GM21528 (cell line): Measurements from ENCODE around the gene RAB7A.

ENCODE experiments used
- ATAC-seq: cut with Tn5 transposase; IDR thresholded peaks from one replicate; pipeline ENCODE4 v1.9.1; 2021; ENCODE audit warnings: mild to moderate bottlenecking, moderate library complexity; ENCODE audit not compliant: unreplicated experiment, low FRiP score

Gene RAB7A

DNA sequence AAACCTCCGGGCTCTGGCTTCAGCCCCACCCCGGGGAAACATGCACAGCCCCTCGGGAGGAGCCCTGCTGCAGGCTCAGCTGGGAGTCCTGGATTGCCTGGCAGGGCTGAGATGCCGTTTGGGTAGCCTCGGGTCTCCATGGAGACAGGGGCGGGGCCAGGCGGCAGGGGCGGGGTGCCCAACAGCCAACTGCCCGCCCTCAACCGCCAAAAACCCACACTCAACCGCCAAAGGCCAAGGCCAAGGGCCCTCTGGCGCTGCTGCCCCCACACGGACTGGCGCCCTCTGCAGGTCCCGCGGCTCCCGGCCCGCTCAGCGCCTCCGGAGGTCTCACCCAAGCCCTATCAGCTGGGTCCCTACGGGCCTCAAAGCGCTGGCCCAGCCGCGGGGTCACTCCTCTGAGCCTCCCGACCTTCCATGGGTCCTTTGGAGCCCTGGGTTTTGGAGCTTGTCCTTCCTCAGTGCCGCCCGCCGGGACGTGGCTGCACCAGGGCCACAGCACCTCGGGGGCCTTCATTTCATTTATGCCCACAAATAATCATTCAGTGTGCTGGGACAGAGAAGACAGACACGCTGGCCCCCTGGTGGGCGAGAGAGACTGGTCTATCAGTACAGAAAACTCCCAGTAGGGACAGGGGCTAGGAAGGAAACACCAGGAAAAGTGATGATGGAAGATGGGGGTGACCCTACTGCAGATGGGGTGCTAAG lies 119.9 kb downstream of the RAB7A start:
- ATAC-seq = peak; percentile 60

DNA sequence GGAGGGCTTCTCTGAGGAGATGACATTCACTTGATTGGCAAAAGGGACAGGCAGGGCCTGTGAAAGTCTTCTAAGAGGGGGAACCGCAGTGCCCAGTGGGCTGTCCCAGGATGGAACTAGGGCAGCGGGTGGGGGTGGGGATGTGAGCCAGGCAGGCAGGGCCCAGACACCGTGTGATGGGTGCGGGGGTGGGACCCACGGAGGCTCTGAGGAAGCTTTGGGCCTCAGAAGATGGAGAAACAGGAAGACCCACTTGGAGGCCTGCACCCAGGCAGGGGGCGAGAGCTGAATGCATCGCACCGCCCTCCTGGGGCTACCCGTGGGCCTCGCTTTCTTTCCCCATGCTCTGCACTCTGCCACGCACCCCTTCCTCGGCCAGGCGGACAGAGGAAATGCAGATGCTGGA lies 120.5 kb downstream of the RAB7A start:
- ATAC-seq = no peak

DNA sequence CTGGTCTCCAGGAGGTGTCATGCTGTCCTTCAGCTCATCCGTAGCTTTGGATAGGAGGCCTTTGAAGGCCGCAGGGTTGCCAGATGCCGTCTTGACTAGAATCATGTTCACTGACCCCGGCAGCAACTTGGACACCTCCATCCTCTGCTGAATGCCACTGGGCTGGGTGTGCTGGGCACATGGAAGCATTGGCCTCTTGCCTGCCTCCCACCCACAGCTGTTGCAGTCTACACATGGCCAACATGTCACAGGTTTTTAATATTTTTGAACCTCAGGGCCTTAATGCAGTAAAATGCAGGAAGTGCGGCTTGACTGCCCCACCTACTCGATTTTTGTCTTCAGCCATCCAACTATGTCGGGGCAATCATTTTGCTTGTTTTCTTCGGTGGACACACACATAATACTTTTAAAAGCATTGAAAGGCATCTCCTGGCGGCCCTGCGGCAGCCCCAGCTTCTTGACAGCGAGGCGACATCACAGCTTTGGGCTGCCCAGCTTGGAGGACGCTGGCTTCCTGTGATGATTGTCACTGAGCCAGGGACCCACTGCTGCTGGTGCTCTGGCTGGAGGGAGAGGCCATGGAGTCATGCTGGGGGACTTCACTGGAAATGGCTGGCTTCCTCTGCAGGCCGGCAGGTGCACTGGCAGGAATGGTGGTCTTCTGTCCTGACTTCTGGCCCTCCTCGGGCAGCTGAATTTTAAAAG lies 121.8 kb downstream of the RAB7A start:
- ATAC-seq = no peak

DNA sequence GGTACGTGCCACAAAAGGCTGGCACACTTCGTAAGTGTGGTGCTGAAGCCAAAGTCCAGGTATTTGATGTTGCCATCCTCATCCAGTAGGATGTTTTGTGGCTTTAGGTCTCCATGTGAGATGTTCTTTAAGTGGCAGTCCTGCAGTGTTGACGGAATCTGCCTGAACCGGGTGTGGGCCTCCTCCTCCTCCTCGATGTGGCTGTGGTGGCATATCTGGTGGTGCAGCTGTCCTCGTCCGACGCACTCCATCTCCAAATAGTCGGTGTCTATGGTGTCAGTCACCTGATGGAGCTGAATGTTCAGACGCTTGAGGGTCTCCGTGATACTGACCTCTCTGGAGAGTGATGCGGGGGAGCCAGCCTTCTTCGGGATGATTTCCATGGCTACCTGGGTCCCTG lies 123.0 kb downstream of the RAB7A start:
- no peak for ATAC-seq

DNA sequence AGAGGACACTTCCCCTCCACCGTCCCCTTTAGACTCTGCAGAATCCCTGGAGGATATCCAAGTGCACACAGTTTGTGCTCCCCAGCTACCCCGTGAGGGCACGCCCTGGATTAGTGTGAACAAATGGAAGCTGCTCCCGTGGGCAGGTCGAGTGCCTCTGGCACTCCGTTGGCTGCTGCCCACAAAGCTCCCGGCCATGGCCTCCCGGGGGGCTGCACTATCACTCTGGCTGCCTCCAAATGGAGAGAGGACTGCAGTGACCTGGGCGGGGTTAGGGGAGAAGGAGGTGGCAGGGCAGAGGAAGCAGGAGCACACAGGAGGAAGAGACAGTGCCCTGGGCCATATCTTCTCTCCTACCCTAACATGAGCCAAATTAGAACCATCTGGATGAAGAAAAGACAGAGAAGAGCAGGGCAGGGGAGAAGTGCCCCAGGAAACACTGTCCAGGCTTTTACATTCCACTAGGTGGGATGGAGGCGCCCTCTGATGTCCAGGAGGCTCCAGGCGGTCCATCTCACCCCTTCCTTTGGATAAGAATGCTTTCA lies 124.0 kb downstream of the RAB7A start:
- ATAC-seq = no peak

DNA sequence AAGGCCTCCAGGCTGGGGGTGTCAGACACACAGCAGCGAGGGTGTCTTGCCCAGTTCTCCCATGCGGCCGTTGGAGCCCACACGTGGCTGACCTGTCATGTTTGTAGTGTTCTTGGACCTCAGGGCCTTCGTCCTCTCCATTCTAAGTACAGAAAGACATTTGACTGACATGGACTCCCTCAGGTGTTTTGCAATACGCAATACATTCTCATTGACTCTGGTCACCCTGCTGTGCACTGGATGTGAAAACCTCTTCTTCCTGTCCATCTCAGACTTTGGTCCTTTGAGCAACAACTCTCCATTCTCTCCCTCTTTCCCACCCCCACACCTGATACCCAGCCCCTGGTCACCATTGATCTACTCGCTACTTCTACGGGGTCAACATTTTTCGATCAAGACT lies 124.6 kb downstream of the RAB7A start:
- ATAC-seq = no peak

DNA sequence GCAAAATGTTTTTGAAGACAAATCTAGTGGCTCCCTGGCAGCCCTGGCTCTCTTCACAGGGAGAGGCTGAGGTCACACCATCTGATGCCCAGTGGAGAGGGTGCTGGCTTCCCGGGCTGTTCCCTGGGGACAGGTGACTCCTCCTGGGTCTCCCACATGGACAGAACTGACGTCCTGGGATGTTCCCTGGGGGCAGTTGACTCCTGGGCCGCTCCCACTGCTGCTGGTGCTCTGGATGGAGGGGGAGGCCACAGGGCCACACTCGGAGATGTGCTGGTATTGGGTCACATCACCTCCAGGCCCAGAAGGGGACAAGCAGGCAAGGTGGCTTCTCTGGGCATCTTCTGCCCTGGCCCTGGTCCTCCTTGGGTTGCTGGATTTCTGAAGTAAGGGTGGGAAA lies 125.6 kb downstream of the RAB7A start:
- no peak for ATAC-seq

DNA sequence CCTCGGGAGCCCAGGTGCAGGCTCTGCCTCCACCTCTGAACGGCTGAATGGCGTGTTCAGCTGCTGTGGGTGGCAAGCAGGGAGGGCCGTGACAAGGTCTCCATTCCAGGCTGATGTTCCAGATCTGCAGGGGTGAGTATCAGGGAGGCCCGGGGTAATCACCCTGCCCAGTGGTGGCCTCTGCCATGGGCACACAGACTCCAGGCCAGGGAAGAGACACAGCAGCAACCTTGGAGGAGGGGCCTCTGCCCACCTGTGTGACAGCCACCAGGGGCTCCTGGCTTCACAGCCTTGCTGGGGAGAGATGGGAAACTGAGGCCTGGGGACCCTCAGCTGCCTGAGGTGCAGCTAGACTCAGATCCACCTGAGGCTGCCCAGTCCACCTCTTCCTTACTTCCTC lies 127.8 kb downstream of the RAB7A start:
- no peak for ATAC-seq

DNA sequence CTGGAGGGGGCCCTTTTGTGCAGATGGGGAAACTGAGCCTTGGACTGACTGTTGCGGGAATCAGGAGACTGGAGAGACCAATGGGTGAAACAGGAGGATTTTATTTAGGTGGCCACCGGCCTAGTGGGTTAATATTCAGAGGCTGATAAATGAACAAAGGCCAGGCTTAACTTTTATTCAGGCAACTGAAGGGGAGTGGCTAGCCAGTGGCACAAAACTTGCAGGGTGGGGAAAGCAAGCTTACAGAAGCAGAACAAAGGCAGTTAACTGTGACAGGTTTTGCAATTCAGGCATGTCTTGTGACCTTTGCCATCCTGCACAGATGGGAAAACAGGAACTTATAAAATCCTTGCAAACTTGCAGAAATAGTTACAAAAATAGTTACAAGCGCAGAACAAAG lies 128.5 kb downstream of the RAB7A start:
- ATAC-seq = no peak

DNA sequence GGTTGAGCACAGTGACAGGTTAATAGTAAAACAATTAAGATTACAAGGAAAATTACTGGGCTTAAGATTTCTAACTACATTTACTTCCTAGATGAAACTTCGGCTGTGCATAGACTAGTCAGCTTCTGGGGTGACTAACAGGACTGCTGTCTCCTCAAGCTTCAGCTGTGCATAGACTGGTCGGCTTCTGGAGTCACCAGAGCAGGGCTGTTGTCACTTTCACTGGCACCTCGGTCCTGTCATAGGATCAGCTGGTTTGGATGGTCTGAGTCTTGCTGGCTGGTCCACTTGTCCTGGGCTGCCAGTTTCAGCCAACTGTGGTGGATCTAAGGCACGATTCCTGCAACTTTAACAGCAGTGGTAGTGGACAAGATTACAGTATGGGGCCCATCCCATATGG lies 129.6 kb downstream of the RAB7A start:
- ATAC-seq = no peak

DNA sequence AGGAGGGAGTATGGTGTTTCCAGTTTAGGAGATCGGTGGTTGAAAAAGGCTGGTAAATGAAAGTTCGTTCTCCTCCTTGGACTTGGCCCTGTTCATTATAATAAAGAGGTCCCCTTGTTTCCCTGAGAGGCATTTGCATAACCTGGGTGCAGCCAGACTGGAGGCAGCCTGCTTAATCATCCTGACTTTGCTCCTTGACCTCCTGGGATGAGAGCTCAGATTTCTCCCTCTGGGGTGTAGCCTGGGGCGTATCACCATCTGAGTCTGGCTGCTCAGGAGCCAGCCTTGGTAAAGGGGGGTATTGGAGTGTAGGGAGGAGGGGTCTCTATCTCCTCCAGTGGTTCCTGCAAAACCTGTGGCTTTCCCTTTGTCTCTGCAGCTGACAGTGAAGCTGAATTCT lies 132.2 kb downstream of the RAB7A start:
- ATAC-seq = no peak

DNA sequence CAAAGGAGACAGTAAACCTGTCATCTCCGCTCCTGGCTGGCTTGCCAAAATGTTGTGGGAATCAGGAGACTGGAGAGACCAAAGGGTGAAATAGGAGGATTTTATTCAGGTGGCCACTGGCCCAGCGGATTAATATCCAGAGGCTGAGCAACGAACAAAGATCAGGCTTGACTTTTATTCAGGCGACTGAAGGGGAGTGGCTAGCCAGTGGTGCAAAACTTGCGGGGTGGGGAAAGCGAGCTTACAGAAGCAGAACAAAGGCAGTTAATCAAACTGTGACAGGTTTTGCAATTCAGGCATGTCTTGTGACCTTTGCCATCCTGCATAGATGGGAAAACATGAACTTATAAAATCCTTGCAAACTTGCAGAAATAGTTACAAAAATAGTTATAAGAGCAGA lies 133.6 kb downstream of the RAB7A start:
- ATAC-seq = no peak

DNA sequence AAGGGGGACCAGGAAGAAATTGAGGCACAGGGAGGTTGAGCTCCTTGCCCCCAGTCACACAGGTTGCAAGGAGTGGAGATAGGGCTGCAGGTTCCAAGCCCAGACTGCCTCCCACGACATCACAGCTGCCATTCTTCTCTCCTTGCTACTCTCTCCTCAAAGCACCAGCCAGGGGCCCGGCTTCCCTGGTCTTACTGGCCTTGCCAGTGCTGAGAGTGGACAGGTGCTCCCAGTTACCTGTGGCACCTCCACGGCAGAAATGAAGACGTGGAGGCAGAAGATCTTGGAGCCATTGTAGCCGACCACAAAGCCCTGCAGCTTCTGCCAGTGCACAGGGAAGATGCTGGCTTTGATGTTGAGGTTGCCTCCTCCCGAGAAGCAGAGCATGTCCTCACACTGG lies 135.5 kb downstream of the RAB7A start:
- ATAC-seq = no peak

DNA sequence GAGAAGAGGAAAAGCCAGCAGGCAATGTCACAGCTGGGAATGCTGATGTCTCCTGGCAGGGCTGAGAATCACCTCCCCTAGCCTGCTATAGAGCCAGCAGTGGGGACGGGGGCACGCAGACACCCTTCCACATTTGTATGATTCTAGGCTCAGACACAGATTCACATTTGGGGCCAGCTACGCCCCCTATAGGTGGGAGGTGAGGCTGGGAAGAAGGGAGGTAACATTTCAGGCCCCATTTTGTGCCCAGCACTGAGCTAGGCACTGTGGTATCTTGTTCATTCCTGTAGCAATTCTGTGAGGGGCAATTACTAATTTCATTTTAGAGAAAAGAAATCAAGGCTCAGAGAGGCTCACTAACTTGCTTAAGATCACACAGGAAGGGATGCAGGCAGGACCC lies 137.6 kb downstream of the RAB7A start:
- ATAC-seq = no peak
